Measurements from ENCODE around the gene MYLK4. TPM values are rescaled to one million over a fixed set of nuclear protein-coding genes. Genes with fewer than 3 reads are reported as not detected.

Gene MYLK4
- total RNA-seq = 0.19 and 0.28 TPM in 2 replicates

DNA sequence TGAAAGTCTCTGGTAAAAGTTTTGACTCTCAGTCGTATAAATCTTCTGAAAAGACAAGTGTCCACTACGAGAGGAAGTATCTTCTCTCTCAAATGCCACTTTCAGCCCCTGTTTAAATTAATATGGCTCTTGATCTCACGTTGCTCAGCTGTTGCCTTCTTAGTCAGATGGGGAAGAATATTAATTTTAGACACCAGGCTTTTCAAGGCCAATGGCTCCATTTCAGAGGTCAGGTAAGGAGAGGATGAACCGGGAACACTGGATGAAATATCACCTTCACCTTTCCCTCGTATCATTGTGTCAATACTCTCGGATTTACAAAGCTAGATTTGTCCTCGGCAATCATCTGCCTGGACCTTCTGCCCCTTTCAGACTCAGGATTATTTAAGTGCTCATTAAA lies at the start of gene MYLK4:
TSS of gene MYLK4 (minus strand) at position 91 of the 400 bp plus-strand sequence. CDS start 1,628 bp downstream, outside the sequence.

DNA sequence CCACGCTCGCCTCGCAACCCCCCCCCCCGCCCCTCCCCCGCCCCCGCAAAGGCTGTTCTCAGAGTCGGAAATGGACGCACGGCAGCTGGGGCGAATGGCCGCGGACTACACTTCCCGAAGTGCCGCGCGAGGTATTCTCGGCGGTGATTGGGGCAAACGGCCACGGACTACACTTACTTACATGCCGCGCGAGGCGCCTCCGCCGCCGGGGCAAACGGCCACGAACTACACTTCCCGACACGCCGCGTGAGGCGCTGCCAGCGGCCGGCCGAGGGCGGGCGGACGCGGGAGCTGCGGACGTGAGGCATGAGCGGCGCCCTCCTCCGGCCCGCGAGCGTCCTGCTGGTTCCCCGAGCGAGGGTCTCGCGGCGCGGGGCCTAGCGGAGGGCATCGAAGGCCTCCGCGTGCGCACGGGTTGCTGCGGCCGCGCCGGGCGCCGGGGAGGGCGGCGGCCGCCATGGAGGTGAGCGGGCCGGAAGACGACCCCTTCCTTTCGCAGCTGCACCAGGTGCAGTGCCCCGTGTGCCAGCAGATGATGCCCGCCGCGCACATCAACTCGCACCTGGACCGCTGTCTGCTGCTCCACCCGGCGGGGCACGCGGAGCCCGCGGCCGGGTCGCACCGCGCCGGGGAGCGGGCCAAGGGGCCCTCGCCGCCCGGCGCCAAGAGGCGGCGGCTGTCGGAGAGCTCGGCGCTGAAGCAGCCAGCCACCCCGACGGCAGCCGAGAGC lies 14.6 kb upstream of the MYLK4 start, which contains the start of gene WRNIP1:
TSS of gene WRNIP1 (plus strand) at position 228 of the 730 bp plus-strand sequence. CDS start at position 458, 230 bp downstream.

Other genes starting within 250 kb of the MYLK4 start
- gene WRNIP1, start 14.5 kb upstream of the MYLK4 start, total RNA-seq = 61.2 and 62.9 TPM in 2 replicates
- gene SERPINB1, start 90.9 kb upstream of the MYLK4 start, total RNA-seq = 11.0 and 21.9 TPM in 2 replicates
- 5.1 and 7.3 TPM in 2 replicates for gene SERPINB9, start 152.4 kb upstream of the MYLK4 start, total RNA-seq
- 91.6 and 120 TPM in 2 replicates for gene SERPINB6, start 220.6 kb upstream of the MYLK4 start, total RNA-seq
- gene NQO2, start 249.0 kb upstream of the MYLK4 start, total RNA-seq = 26.6 and 27.6 TPM in 2 replicates